ENCODE data around the gene TFPI2.

The TFPI2 gene

GRCh38 chr7:93931655-93932054 is 41.1 kb upstream of the TFPI2 start:
- H3K27ac ChIP-seq (ENCODE audit: poor library complexity, severe bottlenecking) = no peak overlapping the region
- H3K36me3 ChIP-seq (ENCODE audit: low read depth) = no peaks in the 10 kb centered on the region
- no peak for ATAC-seq (ENCODE audit: low read depth)
- H3K9me3 ChIP-seq (ENCODE audit: severe bottlenecking) = no peaks in the 10 kb centered on the region
- H3K27me3 ChIP-seq (ENCODE audit: insufficient read depth, poor library complexity, severe bottlenecking) = no peaks in the 10 kb centered on the region
- H3K4me3 ChIP-seq (ENCODE audit: severe bottlenecking) = no peak overlapping the region
- H3K4me1 ChIP-seq (ENCODE audit: insufficient read depth, poor library complexity, severe bottlenecking) = no peaks in the 10 kb centered on the region
- no peak for TF ChIP-seq CTCF (IDR thresholded peaks at IDR 0.05; ENCODE audit: poor library complexity, severe bottlenecking)
- DNase-seq (ENCODE audit: low spot score) = no peak

GRCh38 chr7:93927585-93927984 is 37.0 kb upstream of the TFPI2 start:
- no peak overlapping the region for H3K27ac ChIP-seq (ENCODE audit: poor library complexity, severe bottlenecking)
- H3K27me3 ChIP-seq (ENCODE audit: insufficient read depth, poor library complexity, severe bottlenecking) = no peaks in the 10 kb centered on the region
- DNase-seq (ENCODE audit: low spot score) = no peak
- no peaks in the 10 kb centered on the region for H3K9me3 ChIP-seq (ENCODE audit: severe bottlenecking)
- H3K4me3 ChIP-seq (ENCODE audit: severe bottlenecking) = no peak overlapping the region
- no peak for TF ChIP-seq CTCF (IDR thresholded peaks at IDR 0.05; ENCODE audit: poor library complexity, severe bottlenecking)
- no peak for ATAC-seq (ENCODE audit: low read depth)
- H3K36me3 ChIP-seq (ENCODE audit: low read depth) = no peaks in the 10 kb centered on the region
- H3K4me1 ChIP-seq (ENCODE audit: insufficient read depth, poor library complexity, severe bottlenecking) = no peaks in the 10 kb centered on the region

GRCh38 chr7:93926800-93927199 is 36.2 kb upstream of the TFPI2 start:
- DNase-seq (ENCODE audit: low spot score) = no peak
- no peak for TF ChIP-seq CTCF (IDR thresholded peaks at IDR 0.05; ENCODE audit: poor library complexity, severe bottlenecking)

GRCh38 chr7:93923942-93924341 is 33.4 kb upstream of the TFPI2 start:
- no peak for TF ChIP-seq CTCF (IDR thresholded peaks at IDR 0.05; ENCODE audit: poor library complexity, severe bottlenecking)
- Histone ChIP-seq H3K36me3 (ENCODE audit: low read depth) (no peaks in the 10 kb centered on the region), H3K4me1 (ENCODE audit: insufficient read depth, poor library complexity, severe bottlenecking) (peaks cover 12% of the 10 kb centered on the region), H3K9me3 (ENCODE audit: severe bottlenecking) (no peaks in the 10 kb centered on the region), H3K27ac (ENCODE audit: poor library complexity, severe bottlenecking) (no peak overlapping the region), H3K4me3 (ENCODE audit: severe bottlenecking) (no peak overlapping the region), H3K27me3 (ENCODE audit: insufficient read depth, poor library complexity, severe bottlenecking) (no peaks in the 10 kb centered on the region)
- DNase-seq (ENCODE audit: low spot score) = no peak
- ATAC-seq (ENCODE audit: low read depth) = no peak

More at GRCh38 chr7:93926800-93927199, 36.2 kb upstream of the TFPI2 start:
- Histone ChIP-seq H3K4me1 (ENCODE audit: insufficient read depth, poor library complexity, severe bottlenecking) (peaks cover 5% of the 10 kb centered on the region), H3K36me3 (ENCODE audit: low read depth) (no peaks in the 10 kb centered on the region), H3K27me3 (ENCODE audit: insufficient read depth, poor library complexity, severe bottlenecking) (no peaks in the 10 kb centered on the region), H3K4me3 (ENCODE audit: severe bottlenecking) (no peak overlapping the region), H3K9me3 (ENCODE audit: severe bottlenecking) (no peaks in the 10 kb centered on the region), H3K27ac (ENCODE audit: poor library complexity, severe bottlenecking) (no peak overlapping the region)
- ATAC-seq (ENCODE audit: low read depth) = no peak

- ATAC-seq (ENCODE audit: low read depth) (no peak), DNase-seq (ENCODE audit: low spot score) (no peak)
- Histone ChIP-seq H3K9me3 (ENCODE audit: severe bottlenecking) (no peaks in the 10 kb centered on the region), H3K4me1 (ENCODE audit: insufficient read depth, poor library complexity, severe bottlenecking) (peaks cover 12% of the 10 kb centered on the region), H3K27me3 (ENCODE audit: insufficient read depth, poor library complexity, severe bottlenecking) (no peaks in the 10 kb centered on the region), H3K27ac (ENCODE audit: poor library complexity, severe bottlenecking) (no peak overlapping the region), H3K4me3 (ENCODE audit: severe bottlenecking) (no peak overlapping the region), H3K36me3 (ENCODE audit: low read depth) (no peaks in the 10 kb centered on the region)
- no peak for TF ChIP-seq CTCF (IDR thresholded peaks at IDR 0.05; ENCODE audit: poor library complexity, severe bottlenecking)
Measured at GRCh38 chr7:93923296-93923695, 32.7 kb upstream of the TFPI2 start.
